Bronchial epithelial cell (primary cell): ENCODE results near the gene C19orf53. TPM values are rescaled to one million over a fixed set of nuclear protein-coding genes. Genes with fewer than 3 reads are reported as not detected.

Source experiments
- DNase-seq: peaks from one replicate; pipeline ENCODE4 v3.0.0-alpha.2; 2010; ENCODE audit warnings: low read depth
- FAIRE-seq: peaks from 2 replicates; lab custom pipeline; 2011; peaks lifted over from hg19 to GRCh38; lab: Jason Lieb, UNC
- H3K27me3 ChIP-seq: 2 replicates; pipeline ENCODE4 v1.5.1; 2011; ENCODE audit warnings: low read length; ENCODE audit not compliant: control insufficient read depth, insufficient read depth
- H3K36me3 ChIP-seq: 2 replicates; pipeline ENCODE4 v1.5.1; 2011; ENCODE audit warnings: low read length; ENCODE audit not compliant: control insufficient read depth, insufficient read depth
- H3K4me3 ChIP-seq: 2 replicates; pipeline ENCODE4 v1.5.1; 2011; ENCODE audit warnings: mild to moderate bottlenecking, low read depth, low read length, control low read depth
- CTCF ChIP-seq: IDR thresholded peaks from 2 replicates; pipeline ENCODE4 v1.5.1; 2011; ENCODE audit warnings: mild to moderate bottlenecking, moderate library complexity, low read length, control low read depth, inconsistent platforms; ENCODE audit not compliant: insufficient read depth, severe bottlenecking
- total RNA-seq: library from RNA; depleted of rRNA; stranded (reverse); fragments of >200 nt; gene quantifications from 2 replicates; pipeline ENCODE4 v1.2.1, GENCODE V29; 2014

C19orf53 gene
- total RNA-seq, 1 donor from 2014 or later: 55.5 TPM

GRCh38 chr19:13799669-13800068, 25.4 kb downstream of the C19orf53 start:
- Histone ChIP-seq H3K36me3 (peaks cover 5% of the 10 kb centered on the region), H3K4me3 (no peak overlapping the region), H3K27me3 (no peaks in the 10 kb centered on the region)
- DNase-seq (no peak), FAIRE-seq (no peak)
- no peak for TF ChIP-seq CTCF

- Histone ChIP-seq H3K27me3 (no peaks in the 10 kb centered on the region), H3K4me3 (no peak overlapping the region), H3K36me3 (peaks cover 15% of the 10 kb centered on the region)
- TF ChIP-seq CTCF: no peak
- no peak for FAIRE-seq
- no peak for DNase-seq
Measured at GRCh38 chr19:13803038-13803437, 28.8 kb downstream of the C19orf53 start.

GRCh38 chr19:13804830-13805683, 30.8 kb downstream of the C19orf53 start:
- FAIRE-seq (no peak), DNase-seq (no peak)
- Histone ChIP-seq H3K36me3 (peaks cover 11% of the 10 kb centered on the region), H3K4me3 (no peak overlapping the region), H3K27me3 (no peaks in the 10 kb centered on the region)
- TF ChIP-seq CTCF: peak; percentile 7

- no peak for TF ChIP-seq CTCF
- H3K36me3 ChIP-seq: peaks cover 10% of the 10 kb centered on the region
- H3K4me3 ChIP-seq: no peak overlapping the region
- DNase-seq (no peak), FAIRE-seq (no peak)
- H3K27me3 ChIP-seq: no peaks in the 10 kb centered on the region
Measured at GRCh38 chr19:13806728-13807127, 32.5 kb downstream of the C19orf53 start.

- H3K36me3 ChIP-seq: peaks cover 10% of the 10 kb centered on the region
- no peak for TF ChIP-seq CTCF
- FAIRE-seq: peak; percentile 81
Measured at GRCh38 chr19:13807421-13808021, 33.3 kb downstream of the C19orf53 start.

More at GRCh38 chr19:13807421-13808021, 33.3 kb downstream of the C19orf53 start:
- H3K4me3 ChIP-seq: no peak overlapping the region
- no peak for DNase-seq
- no peaks in the 10 kb centered on the region for H3K27me3 ChIP-seq
